ENCODE measurements around the gene PTH. TPM values are rescaled to one million over a fixed set of nuclear protein-coding genes. Genes with fewer than 3 reads are reported as not detected.

PTH gene
- total and polyA plus RNA-seq, 4 donors = not detected

GRCh38 chr11:13465909-13466371 lies 29.9 kb downstream of the PTH start:
- DNase-seq (ENCODE audit: low spot score) = no peak
- Histone ChIP-seq H3K4me3 (ENCODE audit: low read depth in 1 of 3, low read length in 3 of 3) (no peak overlapping the region), H3K36me3 (ENCODE audit: control insufficient read depth in 4 of 4, insufficient read depth in 3 of 4, low read depth in 1 of 4, low read length in 3 of 4) (no peaks in the 10 kb centered on the region), H3K9me3 (ENCODE audit: control insufficient read depth in 4 of 4, low read length in 3 of 4) (no peaks in the 10 kb centered on the region), H3K4me1 (ENCODE audit: control insufficient read depth in 4 of 4, insufficient read depth in 4 of 4, low read length in 3 of 4) (peaks cover 3 to 13% (median 10%) of the 10 kb centered on the region in 4 donors), H3K27me3 (ENCODE audit: control insufficient read depth in 4 of 4, insufficient read depth in 4 of 4, low read length in 3 of 4) (no peaks in the 10 kb centered on the region), H3K9ac (ENCODE audit: low read depth in 1 of 2, low read length in 2 of 2) (peak overlapping the region in 1 of 2 donors; percentile 16), H3K27ac (ENCODE audit: low read depth in 1 of 2, low read length in 2 of 2) (no peak overlapping the region)
- TF ChIP-seq, protein P1, sequence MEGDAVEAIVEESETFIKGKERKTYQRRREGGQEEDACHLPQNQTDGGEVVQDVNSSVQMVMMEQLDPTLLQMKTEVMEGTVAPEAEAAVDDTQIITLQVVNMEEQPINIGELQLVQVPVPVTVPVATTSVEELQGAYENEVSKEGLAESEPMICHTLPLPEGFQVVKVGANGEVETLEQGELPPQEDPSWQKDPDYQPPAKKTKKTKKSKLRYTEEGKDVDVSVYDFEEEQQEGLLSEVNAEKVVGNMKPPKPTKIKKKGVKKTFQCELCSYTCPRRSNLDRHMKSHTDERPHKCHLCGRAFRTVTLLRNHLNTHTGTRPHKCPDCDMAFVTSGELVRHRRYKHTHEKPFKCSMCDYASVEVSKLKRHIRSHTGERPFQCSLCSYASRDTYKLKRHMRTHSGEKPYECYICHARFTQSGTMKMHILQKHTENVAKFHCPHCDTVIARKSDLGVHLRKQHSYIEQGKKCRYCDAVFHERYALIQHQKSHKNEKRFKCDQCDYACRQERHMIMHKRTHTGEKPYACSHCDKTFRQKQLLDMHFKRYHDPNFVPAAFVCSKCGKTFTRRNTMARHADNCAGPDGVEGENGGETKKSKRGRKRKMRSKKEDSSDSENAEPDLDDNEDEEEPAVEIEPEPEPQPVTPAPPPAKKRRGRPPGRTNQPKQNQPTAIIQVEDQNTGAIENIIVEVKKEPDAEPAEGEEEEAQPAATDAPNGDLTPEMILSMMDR (IDR thresholded peaks at IDR 0.05; ENCODE audit: low read depth, low read length, missing input control) = peak; percentile 48
- TF ChIP-seq NR2F2 (IDR thresholded peaks at IDR 0.05) = no peak
- no peak for TF ChIP-seq TAF1 (conservative IDR thresholded peaks at IDR 0.05)
- TF ChIP-seq GABPA (IDR thresholded peaks at IDR 0.05 in 1 of 2, conservative IDR thresholded peaks at IDR 0.05 in 1 of 2) = no peak
- no peak for TF ChIP-seq HNF4A (conservative IDR thresholded peaks at IDR 0.05)
- TF ChIP-seq FOXA2 (IDR thresholded peaks at IDR 0.05) = no peak
- no peak for TF ChIP-seq FOXA1 (IDR thresholded peaks at IDR 0.05)
- no peak for TF ChIP-seq RXRA (IDR thresholded peaks at IDR 0.05)
- no peak for TF ChIP-seq SP1 (IDR thresholded peaks at IDR 0.05)
- TF ChIP-seq JUND (IDR thresholded peaks at IDR 0.05) = no peak
- TF ChIP-seq RAD21 (IDR thresholded peaks at IDR 0.05) = peak; percentile 64 to 73
- no peak for TF ChIP-seq EGR1 (IDR thresholded peaks at IDR 0.05; ENCODE audit: low read depth in 2 of 2)
- TF ChIP-seq YY1 (IDR thresholded peaks at IDR 0.05) = no peak
- TF ChIP-seq, protein P2, sequence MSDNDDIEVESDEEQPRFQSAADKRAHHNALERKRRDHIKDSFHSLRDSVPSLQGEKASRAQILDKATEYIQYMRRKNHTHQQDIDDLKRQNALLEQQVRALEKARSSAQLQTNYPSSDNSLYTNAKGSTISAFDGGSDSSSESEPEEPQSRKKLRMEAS (IDR thresholded peaks at IDR 0.05) = no peak
- TF ChIP-seq, protein P3, sequence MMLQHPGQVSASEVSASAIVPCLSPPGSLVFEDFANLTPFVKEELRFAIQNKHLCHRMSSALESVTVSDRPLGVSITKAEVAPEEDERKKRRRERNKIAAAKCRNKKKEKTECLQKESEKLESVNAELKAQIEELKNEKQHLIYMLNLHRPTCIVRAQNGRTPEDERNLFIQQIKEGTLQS (IDR thresholded peaks at IDR 0.05) = no peak
- no peak for TF ChIP-seq ZBTB33 (IDR thresholded peaks at IDR 0.05)
- TF ChIP-seq, protein P4, sequence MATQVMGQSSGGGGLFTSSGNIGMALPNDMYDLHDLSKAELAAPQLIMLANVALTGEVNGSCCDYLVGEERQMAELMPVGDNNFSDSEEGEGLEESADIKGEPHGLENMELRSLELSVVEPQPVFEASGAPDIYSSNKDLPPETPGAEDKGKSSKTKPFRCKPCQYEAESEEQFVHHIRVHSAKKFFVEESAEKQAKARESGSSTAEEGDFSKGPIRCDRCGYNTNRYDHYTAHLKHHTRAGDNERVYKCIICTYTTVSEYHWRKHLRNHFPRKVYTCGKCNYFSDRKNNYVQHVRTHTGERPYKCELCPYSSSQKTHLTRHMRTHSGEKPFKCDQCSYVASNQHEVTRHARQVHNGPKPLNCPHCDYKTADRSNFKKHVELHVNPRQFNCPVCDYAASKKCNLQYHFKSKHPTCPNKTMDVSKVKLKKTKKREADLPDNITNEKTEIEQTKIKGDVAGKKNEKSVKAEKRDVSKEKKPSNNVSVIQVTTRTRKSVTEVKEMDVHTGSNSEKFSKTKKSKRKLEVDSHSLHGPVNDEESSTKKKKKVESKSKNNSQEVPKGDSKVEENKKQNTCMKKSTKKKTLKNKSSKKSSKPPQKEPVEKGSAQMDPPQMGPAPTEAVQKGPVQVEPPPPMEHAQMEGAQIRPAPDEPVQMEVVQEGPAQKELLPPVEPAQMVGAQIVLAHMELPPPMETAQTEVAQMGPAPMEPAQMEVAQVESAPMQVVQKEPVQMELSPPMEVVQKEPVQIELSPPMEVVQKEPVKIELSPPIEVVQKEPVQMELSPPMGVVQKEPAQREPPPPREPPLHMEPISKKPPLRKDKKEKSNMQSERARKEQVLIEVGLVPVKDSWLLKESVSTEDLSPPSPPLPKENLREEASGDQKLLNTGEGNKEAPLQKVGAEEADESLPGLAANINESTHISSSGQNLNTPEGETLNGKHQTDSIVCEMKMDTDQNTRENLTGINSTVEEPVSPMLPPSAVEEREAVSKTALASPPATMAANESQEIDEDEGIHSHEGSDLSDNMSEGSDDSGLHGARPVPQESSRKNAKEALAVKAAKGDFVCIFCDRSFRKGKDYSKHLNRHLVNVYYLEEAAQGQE (IDR thresholded peaks at IDR 0.05) = no peak
- no peak for TF ChIP-seq HNF4G (IDR thresholded peaks at IDR 0.05)
- WGBS = 2% methylated on average over 6 of the region's 6 CpGs

Measured in liver (tissue), 9 donors.